HG02571 (cell line): ENCODE results near the gene CRACR2B.

Experiments
- ATAC-seq: cut with Tn5 transposase; IDR thresholded peaks from one replicate; pipeline ENCODE4 v1.9.1; 2021; ENCODE audit warnings: mild to moderate bottlenecking, moderate library complexity; ENCODE audit not compliant: unreplicated experiment

CRACR2B gene

DNA sequence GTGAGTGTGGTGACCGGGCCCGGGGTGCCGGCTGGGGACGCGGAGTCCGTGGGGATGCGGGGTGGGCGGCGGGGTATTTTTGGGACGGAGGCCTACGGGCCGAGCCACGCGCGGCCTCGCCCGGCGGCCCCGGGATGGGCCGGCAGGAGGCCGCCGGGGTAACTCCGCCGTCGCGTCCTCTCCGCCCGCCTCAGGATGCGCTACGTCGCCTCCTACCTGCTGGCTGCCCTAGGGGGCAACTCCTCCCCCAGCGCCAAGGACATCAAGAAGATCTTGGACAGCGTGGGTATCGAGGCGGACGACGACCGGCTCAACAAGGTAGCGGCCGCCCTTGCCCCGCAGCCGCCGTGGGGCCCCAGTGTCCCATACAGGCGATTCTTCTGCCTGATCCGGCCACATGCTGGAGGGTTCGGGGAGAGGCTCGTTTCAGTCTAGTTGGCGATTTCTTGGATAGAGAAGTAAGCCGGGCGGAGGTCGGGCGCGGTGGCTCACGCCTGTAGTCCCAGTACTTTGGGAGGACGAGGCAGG lies 17.6 kb upstream of the CRACR2B start:
- peak; percentile 4 for ATAC-seq

- ATAC-seq: no peak
Measured at GRCh38 chr11:811446-812245, 16.1 kb upstream of the CRACR2B start.

- ATAC-seq: no peak
Measured at GRCh38 chr11:812390-812789, 15.3 kb upstream of the CRACR2B start.

DNA sequence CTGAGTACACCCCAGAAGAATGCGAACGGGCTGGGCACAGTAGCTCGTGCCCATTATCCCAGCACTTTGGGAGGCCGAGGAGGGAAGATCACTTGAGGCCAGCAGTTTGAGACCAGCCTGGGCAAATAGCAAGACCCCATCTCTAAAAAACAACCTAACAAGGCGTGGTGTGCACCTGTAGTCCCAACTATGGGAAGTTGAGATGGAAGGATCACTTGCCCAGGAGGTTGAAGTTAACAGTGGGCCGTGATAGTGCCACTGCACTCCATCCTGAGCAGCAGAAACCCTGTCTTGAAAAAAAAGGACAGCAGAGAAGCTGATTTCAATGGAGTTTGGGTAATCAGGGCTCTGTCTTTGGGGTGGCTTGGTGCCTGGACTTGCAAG lies 14.7 kb upstream of the CRACR2B start:
- ATAC-seq: no peak

DNA sequence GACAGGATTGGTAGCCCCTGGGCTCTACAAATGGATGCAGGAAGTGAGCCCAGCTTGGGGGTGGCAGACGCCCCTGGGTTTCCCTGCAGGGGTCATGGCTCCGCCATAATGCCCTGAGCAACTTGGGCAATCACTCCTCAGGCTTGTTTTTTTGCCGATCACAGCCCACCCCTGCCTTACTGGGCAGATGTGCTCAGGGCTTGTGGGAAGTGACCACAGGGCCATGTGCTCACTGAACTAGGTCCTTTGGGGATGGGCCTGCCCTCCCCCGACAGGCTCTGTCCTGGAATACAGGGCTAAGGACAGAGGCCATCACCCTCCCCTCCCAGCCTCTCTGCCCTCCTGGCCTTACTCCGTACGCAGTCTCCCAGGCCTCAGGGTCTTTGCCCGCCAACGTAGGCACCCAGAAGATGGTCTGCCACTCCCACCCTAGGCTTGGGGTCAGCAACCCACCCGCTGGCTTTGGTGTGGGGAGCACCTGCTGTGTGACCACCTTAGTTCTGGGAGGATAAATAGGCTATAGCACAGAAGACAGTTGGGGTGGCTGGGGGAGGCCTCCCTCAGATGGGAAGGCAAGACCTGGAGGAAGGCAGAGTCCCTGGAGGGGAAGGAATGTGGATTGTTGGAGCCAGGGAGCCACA lies 14.1 kb upstream of the CRACR2B start:
- no peak for ATAC-seq

GRCh38 chr11:815675-816432 lies 11.9 kb upstream of the CRACR2B start:
- ATAC-seq: no peak

DNA sequence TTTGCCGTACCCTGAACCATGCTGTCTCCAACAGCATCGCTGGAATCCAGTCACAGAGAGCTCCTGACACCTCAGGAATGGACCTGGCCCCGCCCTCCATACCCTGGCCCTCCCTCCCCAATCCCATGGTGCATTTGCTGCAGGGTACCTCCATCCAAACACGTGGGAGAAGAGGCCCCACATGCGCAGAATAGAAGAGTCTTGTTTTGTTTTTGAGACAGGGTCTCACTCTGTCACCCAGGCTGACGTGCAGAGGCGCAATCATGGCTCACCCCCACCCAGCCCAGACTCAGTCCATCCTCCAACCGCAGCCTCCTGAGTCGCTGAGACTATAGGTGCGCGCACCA lies 11.3 kb upstream of the CRACR2B start:
- ATAC-seq: no peak

DNA sequence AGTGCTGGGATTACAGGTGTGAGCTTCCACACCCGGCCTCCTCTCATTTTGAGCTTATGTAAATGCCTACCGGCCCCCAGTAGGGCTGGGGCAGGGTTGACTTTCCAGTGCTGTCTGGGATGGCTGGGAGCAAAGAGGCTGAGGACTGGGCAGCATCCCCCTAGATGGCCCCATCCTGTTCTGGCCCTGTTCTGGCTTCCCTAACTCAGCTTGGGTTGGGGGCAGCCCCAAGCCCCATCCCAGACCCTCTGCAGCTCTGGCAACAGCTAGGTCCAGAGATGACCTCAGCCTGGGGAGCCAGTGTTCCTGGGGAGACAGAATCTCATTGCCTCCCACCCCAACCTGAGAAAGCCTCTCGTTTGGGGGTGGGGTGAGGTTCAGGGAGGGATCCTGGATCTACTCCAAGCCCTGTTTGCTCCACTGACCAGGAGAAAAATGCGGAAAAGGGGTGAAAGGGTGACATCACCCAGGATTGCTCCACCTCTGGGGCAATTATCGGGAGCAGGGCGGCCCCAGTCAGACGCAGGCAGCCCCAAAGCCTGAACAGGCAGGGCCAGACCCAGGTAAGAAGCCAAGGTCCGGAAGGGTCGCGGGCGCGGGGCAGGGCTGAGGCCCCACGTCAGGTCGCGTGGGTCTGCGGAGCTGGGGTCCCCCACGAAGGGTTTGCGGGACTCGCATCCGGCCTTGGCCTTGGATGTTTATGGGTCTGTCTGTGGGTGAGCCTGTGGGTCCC lies 9.2 kb upstream of the CRACR2B start, which contains the start of gene PNPLA2:
Gene PNPLA2, plus strand, starts transcription at position 519 of the 733 bp plus-strand sequence. CDS start 805 bp downstream, outside the sequence.
- no peak for ATAC-seq

DNA sequence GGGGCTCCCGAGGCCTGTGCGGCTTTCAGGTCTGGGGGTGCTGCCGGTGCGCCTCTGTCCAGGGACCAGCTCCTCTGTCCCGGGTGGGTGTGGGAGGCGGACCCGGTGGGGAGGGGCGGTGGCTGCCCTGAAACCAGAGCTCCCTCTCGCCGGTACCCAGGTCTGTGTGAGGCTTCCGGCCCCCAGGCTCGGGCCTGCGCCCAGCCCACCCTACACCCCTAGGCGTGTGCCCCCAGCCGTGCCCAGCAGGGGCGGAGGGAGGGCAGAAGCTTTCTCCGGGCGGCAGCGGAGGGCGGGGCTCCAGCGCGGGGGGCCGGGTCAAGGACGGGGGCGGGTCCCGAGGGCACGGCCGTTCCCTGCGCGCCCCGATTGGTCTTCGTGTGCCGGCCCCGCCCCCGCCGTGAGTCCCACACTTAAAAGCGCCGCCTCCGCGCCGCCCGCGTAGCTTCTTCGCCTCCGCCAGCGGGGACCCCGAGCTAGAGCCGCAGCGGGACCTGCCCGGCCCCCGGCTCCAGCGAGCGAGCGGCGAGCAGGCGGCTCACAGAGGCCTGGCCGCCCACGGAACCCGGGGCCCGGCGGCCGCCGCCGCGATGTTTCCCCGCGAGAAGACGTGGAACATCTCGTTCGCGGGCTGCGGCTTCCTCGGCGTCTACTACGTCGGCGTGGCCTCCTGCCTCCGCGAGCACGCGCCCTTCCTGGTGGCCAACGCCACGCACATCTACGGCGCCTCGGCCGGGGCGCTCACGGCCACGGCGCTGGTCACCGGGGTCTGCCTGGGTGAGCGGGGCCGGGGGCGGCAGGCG lies 8.4 kb upstream of the CRACR2B start:
- peak; percentile 64 for ATAC-seq

DNA sequence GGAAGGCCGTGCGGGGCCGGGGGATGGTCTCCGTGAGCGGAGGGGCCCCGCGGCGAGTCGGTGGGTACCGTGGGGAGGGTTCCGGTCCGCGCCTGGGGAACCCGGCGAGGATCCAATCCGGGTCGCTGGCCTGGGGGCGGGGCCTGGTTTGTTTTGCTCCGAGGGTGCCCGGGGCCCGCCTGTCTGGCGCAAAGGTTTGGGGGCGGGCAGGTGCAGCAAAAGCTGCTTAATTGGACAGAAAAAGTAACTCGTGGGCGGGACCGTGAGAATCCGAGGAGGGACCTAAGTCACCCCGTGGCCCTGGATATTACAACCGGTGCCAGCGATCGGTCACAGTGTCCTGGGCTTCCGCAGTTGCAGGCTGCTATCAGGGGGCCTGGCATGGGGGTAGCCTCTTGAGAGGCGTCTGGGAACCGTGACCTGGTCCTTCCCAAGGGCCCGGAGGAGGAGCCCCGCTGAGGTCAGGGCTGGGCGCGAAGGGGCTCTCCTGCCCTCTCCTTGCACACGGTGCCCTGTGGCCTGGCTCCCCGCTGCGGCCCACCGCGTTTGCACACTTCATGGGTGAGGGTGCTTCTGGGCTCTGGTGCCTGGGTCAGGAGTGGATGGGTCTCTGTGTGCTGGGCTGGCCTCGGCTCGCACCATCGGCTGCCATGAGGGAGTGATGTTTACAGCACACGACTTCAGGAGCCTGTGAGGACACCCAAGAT lies 7.6 kb upstream of the CRACR2B start:
- peak; percentile 47 for ATAC-seq

DNA sequence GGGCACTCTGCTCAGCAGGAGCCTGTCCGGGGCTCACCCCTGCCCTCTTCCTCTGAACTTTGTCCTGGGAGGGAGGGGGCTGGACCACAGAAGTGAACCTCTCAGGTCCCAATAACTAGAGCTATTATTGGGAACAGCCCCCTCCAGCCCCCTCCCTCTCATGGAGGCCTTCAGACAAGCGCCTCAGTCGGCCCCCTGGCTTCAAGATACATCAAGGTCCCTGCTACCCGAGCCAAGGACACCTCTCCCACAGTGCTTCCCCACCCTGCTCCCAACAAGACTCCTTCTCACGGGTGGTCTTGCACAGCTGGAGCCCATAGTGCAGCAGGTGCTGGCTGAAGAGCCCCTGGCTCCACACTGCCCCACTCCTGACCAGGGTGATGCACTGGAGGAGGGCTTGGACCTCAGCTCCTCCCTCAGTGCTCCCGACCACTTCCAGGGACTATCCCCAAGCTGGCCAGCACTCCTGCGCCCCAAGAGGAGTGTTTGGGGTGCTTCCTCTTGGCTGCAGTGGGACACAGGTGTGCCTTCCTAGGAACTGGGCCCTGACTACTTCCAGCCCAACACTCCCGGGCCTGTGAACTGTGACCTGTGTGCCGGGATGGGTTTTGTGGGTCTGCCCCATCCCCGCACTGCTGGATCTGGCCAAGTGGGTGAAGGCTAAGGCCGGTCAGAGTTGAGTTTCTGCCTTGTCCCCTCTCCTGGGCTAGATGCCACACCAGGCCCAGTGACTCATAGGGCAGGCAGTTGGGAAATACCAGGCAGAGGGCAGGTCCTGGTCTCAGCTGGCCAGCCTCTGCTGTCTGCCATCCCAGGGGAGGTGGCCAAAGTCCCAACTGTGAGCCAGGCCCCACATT lies 6.8 kb upstream of the CRACR2B start:
- no peak for ATAC-seq

- no peak for ATAC-seq
Measured at GRCh38 chr11:821512-822371, 6.0 kb upstream of the CRACR2B start.

- ATAC-seq: no peak
Measured at GRCh38 chr11:823441-824291, 4.1 kb upstream of the CRACR2B start.

DNA sequence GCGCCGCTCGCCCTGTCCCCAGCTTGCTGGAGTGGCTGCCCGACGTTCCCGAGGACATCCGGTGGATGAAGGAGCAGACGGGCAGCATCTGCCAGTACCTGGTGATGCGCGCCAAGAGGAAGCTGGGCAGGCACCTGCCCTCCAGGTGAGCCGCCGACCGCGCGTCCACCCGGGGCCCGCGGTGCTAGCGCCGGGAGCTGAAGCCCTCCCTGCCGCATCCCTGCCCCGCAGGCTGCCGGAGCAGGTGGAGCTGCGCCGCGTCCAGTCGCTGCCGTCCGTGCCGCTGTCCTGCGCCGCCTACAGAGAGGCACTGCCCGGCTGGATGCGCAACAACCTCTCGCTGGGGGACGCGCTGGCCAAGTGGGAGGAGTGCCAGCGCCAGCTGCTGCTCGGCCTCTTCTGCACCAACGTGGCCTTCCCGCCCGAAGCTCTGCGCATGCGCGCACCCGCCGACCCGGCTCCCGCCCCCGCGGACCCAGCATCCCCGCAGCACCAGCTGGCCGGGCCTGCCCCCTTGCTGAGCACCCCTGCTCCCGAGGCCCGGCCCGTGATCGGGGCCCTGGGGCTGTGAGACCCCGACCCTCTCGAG lies 3.3 kb upstream of the CRACR2B start:
- no peak for ATAC-seq

DNA sequence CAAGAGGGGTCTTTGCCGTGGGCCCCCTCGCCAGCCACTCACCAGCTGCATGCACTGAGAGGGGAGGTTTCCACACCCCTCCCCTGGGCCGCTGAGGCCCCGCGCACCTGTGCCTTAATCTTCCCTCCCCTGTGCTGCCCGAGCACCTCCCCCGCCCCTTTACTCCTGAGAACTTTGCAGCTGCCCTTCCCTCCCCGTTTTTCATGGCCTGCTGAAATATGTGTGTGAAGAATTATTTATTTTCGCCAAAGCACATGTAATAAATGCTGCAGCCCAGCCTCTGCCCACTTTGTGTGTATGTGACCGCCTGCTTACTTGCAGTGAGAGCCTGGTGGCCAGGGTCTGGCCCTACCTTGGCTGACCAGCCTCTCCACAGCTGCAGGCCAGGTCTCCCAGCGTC lies 2.8 kb upstream of the CRACR2B start:
- ATAC-seq: no peak
